Astrocyte (in vitro differentiated cells and primary cell): ENCODE results near the gene MLXIPL. TPM values are rescaled to one million over a fixed set of nuclear protein-coding genes. Genes with fewer than 3 reads are reported as not detected.

ENCODE experiments used
- DNase-seq: peaks from one replicate; pipeline ENCODE4 v3.0.0-alpha.2; 2010; ENCODE audit warnings: low read depth
- FAIRE-seq: peaks from 2 replicates; lab custom pipeline; 2011; peaks lifted over from hg19 to GRCh38; lab: Jason Lieb, UNC
- H2AFZ ChIP-seq: 2 replicates; pipeline ENCODE4 v1.6.0; 2012; ENCODE audit warnings: low read depth, low read length, inconsistent platforms
- H3K27ac ChIP-seq: 2 replicates; pipeline ENCODE4 v1.5.1; 2011; ENCODE audit warnings: low read depth, low read length, inconsistent platforms
- H3K27me3 ChIP-seq: 2 replicates; pipeline ENCODE4 v1.6.0; 2011; ENCODE audit warnings: low read length, inconsistent platforms; ENCODE audit not compliant: insufficient read depth
- H3K36me3 ChIP-seq: 2 replicates; pipeline ENCODE4 v1.5.1; 2011; ENCODE audit warnings: low read length, inconsistent platforms; ENCODE audit not compliant: insufficient read depth
- H3K4me1 ChIP-seq: 2 replicates; pipeline ENCODE4 v1.5.1; 2011; ENCODE audit warnings: low read length, inconsistent platforms; ENCODE audit not compliant: insufficient read depth
- H3K4me2 ChIP-seq: 2 replicates; pipeline ENCODE4 v1.6.0; 2012; ENCODE audit warnings: low read length, inconsistent platforms
- H3K4me3 ChIP-seq: 2 replicates; pipeline ENCODE4 v1.5.1; 2011; ENCODE audit warnings: low read depth, mild to moderate bottlenecking, low read length, inconsistent platforms; ENCODE audit not compliant: insufficient read depth
- H3K79me2 ChIP-seq: 2 replicates; pipeline ENCODE4 v1.6.0; 2012; ENCODE audit warnings: mild to moderate bottlenecking, low read length, inconsistent platforms; ENCODE audit not compliant: insufficient read depth
- H3K9ac ChIP-seq: 2 replicates; pipeline ENCODE4 v1.6.0; 2012; ENCODE audit warnings: mild to moderate bottlenecking, low read length, inconsistent platforms
- H3K9me3 ChIP-seq: 2 replicates; pipeline ENCODE4 v1.5.1; 2012; ENCODE audit warnings: low read depth, mild to moderate bottlenecking, low read length, inconsistent platforms; ENCODE audit not compliant: insufficient read depth
- H4K20me1 ChIP-seq: 2 replicates; pipeline ENCODE4 v1.6.0; 2012; ENCODE audit warnings: low read length, inconsistent platforms; ENCODE audit not compliant: insufficient read depth
- H3K27ac Mint-ChIP-seq: one replicate; pipeline ENCODE4 v1.8.0; 2021; ENCODE audit warnings: mild to moderate bottlenecking, mixed read lengths; ENCODE audit not compliant: unreplicated experiment
- H3K27me3 Mint-ChIP-seq: one replicate; pipeline ENCODE4 v1.8.0; 2021; ENCODE audit warnings: low read depth, mixed read lengths; ENCODE audit not compliant: unreplicated experiment
- H3K36me3 Mint-ChIP-seq: one replicate; pipeline ENCODE4 v1.8.0; 2021; ENCODE audit warnings: low read depth, mixed read lengths; ENCODE audit not compliant: unreplicated experiment
- H3K4me1 Mint-ChIP-seq: one replicate; pipeline ENCODE4 v1.8.0; 2021; ENCODE audit warnings: low read depth, mixed read lengths; ENCODE audit not compliant: unreplicated experiment
- H3K4me3 Mint-ChIP-seq: one replicate; pipeline ENCODE4 v1.8.0; 2021; ENCODE audit warnings: mild to moderate bottlenecking, moderate library complexity, mixed read lengths; ENCODE audit not compliant: unreplicated experiment
- H3K9me3 Mint-ChIP-seq: one replicate; pipeline ENCODE4 v1.8.0; 2021; ENCODE audit warnings: mild to moderate bottlenecking, mixed read lengths; ENCODE audit not compliant: unreplicated experiment
- CTCF ChIP-seq: IDR thresholded peaks from 2 replicates; pipeline ENCODE4 v1.5.1; 2011; ENCODE audit warnings: low read depth, mild to moderate bottlenecking, inconsistent platforms, low read length, moderate library complexity; ENCODE audit not compliant: insufficient read depth
- EZH2 ChIP-seq: IDR thresholded peaks from 2 replicates; pipeline ENCODE4 v1.6.1; 2012; ENCODE audit warnings: mild to moderate bottlenecking, low read length, inconsistent platforms; ENCODE audit not compliant: insufficient read depth
- total RNA-seq: library from RNA; stranded (reverse); gene quantifications from 2 replicates; pipeline ENCODE4 v1.2.1, GENCODE V29; 2021

The MLXIPL gene
- total RNA-seq, 1 donor from 2014 or later: 0.41 TPM

GRCh38 chr7:73565675-73566340 lies 58.5 kb downstream of the MLXIPL start:
- Histone ChIP-seq H3K4me1 (no peaks in the 10 kb centered on the region), H3K9ac (no peak overlapping the region), H3K27ac (no peak overlapping the region), H3K36me3 (peaks cover 20% of the 10 kb centered on the region), H3K27me3 (no peaks in the 10 kb centered on the region), H3K9me3 (no peaks in the 10 kb centered on the region), H3K4me2 (no peak overlapping the region), H3K4me3 (no peak overlapping the region), H4K20me1 (peaks cover 29% of the 10 kb centered on the region), H2AFZ (no peak overlapping the region), H3K79me2 (no peaks in the 10 kb centered on the region)
- H3K27ac Mint-ChIP-seq: no peak overlapping the region
- H3K4me1 Mint-ChIP-seq: no peaks in the 10 kb centered on the region
- H3K9me3 Mint-ChIP-seq: no peaks in the 10 kb centered on the region
- no peak for TF ChIP-seq EZH2
- FAIRE-seq (no peak), DNase-seq (no peak)
- peaks cover 10% of the 10 kb centered on the region for H3K36me3 Mint-ChIP-seq
- H3K4me3 Mint-ChIP-seq: no peak overlapping the region
- no peaks in the 10 kb centered on the region for H3K27me3 Mint-ChIP-seq

- H3K4me3 ChIP-seq: no peak overlapping the region
- Mint-ChIP-seq H3K27me3 (peaks cover 3% of the 10 kb centered on the region), H3K36me3 (no peaks in the 10 kb centered on the region), H3K9me3 (no peaks in the 10 kb centered on the region), H3K27ac (peak overlapping the region; percentile 83), H3K4me1 (peaks cover 17% of the 10 kb centered on the region), H3K4me3 (peak overlapping the region; percentile 43)
- peak; percentile 83 for DNase-seq
- H3K27ac ChIP-seq: peak overlapping the region; percentile 47
- H3K4me2 ChIP-seq: peak overlapping the region; percentile 69
- peak overlapping the region; percentile 16 for H3K9ac ChIP-seq
- no peak for FAIRE-seq
- peaks cover 17% of the 10 kb centered on the region for H3K79me2 ChIP-seq
- H3K9me3 ChIP-seq: no peaks in the 10 kb centered on the region
- TF ChIP-seq CTCF: no peak
- no peak for TF ChIP-seq EZH2
- no peaks in the 10 kb centered on the region for H3K27me3 ChIP-seq
- H3K36me3 ChIP-seq: no peaks in the 10 kb centered on the region
- peaks cover 16% of the 10 kb centered on the region for H4K20me1 ChIP-seq
- peak overlapping the region; percentile 55 for H2AFZ ChIP-seq
- H3K4me1 ChIP-seq: peaks cover 11% of the 10 kb centered on the region
These were observed 64.0 kb downstream of the MLXIPL start for GRCh38 chr7:73560109-73560835.

- Mint-ChIP-seq H3K4me3 (peak within 1 kb of the TSS; percentile 93), H3K36me3 (no peaks in the 10 kb centered on the region), H3K9me3 (no peaks in the 10 kb centered on the region), H3K27me3 (peaks cover 3% of the 10 kb centered on the region), H3K4me1 (peaks cover 17% of the 10 kb centered on the region), H3K27ac (peak within 1 kb of the TSS; percentile 88)
- Histone ChIP-seq H3K36me3 (peaks cover 5% of the 10 kb centered on the region), H2AFZ (peak within 1 kb of the TSS; percentile 81), H3K27ac (peak within 1 kb of the TSS; percentile 98), H3K9me3 (no peaks in the 10 kb centered on the region), H3K27me3 (no peaks in the 10 kb centered on the region), H3K4me1 (peaks cover 11% of the 10 kb centered on the region), H3K9ac (peak within 1 kb of the TSS; percentile 99), H3K4me3 (peak within 1 kb of the TSS; percentile 77), H3K79me2 (peaks cover 42% of the 10 kb centered on the region), H3K4me2 (peak within 1 kb of the TSS; percentile 86), H4K20me1 (peaks cover 40% of the 10 kb centered on the region)
- TF ChIP-seq EZH2 (no peak), CTCF (no peak)
- no peak for FAIRE-seq
- DNase-seq: no peak
These were observed 66.7 kb downstream of the MLXIPL start, which contains the start of gene BCL7B for GRCh38 chr7:73557397-73558257. BCL7B (minus strand) TSS chr7:73557690; CDS start chr7:73557578, 112 bp downstream.
